ENCODE results near the gene EIF4E3. TPM values are rescaled to one million over a fixed set of nuclear protein-coding genes. Genes with fewer than 3 reads are reported as not detected.
A peak's percentile ranks its signal among the peaks of the same experiment; 100 is the strongest.

Gene EIF4E3
- total RNA-seq, 1 experiment from 2014 or later: not detected

GRCh38 chr3:71657831-71658530 is 67.2 kb downstream of the EIF4E3 start:
- Histone ChIP-seq H3K36me3 (ENCODE audit: insufficient read depth, low read length) (no peaks in the 10 kb centered on the region), H2AFZ (ENCODE audit: low read length) (no peak overlapping the region), H3K27ac (ENCODE audit: low read length) (no peak overlapping the region), H3K27me3 (ENCODE audit: low read length) (no peaks in the 10 kb centered on the region), H3K9me2 (replicated peaks; ENCODE audit: insufficient read depth, low read length) (no peaks in the 10 kb centered on the region), H3K79me2 (ENCODE audit: low read length) (no peaks in the 10 kb centered on the region), H3K4me2 (ENCODE audit: low read depth, low read length, poor library complexity, severe bottlenecking) (no peak overlapping the region), H4K20me1 (ENCODE audit: insufficient read depth, low read depth, low read length) (no peaks in the 10 kb centered on the region), H3K9me3 (ENCODE audit: low read length) (no peaks in the 10 kb centered on the region), H3K4me1 (ENCODE audit: low read length) (peaks cover 15% of the 10 kb centered on the region), H3K9ac (ENCODE audit: low read length) (no peak overlapping the region), H3K4me3 (ENCODE audit: low read length) (no peak overlapping the region)
- DNase-seq: peak; percentile 40

GRCh38 chr3:71655061-71655460 is 70.1 kb downstream of the EIF4E3 start:
- Histone ChIP-seq H3K27me3 (ENCODE audit: low read length) (no peaks in the 10 kb centered on the region), H3K27ac (ENCODE audit: low read length) (no peak overlapping the region), H3K4me1 (ENCODE audit: low read length) (peaks cover 23% of the 10 kb centered on the region), H3K4me3 (ENCODE audit: low read length) (no peak overlapping the region), H3K9me3 (ENCODE audit: low read length) (no peaks in the 10 kb centered on the region), H3K9ac (ENCODE audit: low read length) (no peak overlapping the region), H3K9me2 (replicated peaks; ENCODE audit: insufficient read depth, low read length) (no peaks in the 10 kb centered on the region), H3K79me2 (ENCODE audit: low read length) (no peaks in the 10 kb centered on the region), H3K4me2 (ENCODE audit: low read depth, low read length, poor library complexity, severe bottlenecking) (no peak overlapping the region), H3K36me3 (ENCODE audit: insufficient read depth, low read length) (no peaks in the 10 kb centered on the region), H2AFZ (ENCODE audit: low read length) (no peak overlapping the region), H4K20me1 (ENCODE audit: insufficient read depth, low read depth, low read length) (no peaks in the 10 kb centered on the region)
- DNase-seq: no peak

- H3K4me1 ChIP-seq (ENCODE audit: low read length): peaks cover 23% of the 10 kb centered on the region
- no peaks in the 10 kb centered on the region for H3K9me2 ChIP-seq (replicated peaks; ENCODE audit: insufficient read depth, low read length)
- no peaks in the 10 kb centered on the region for H3K27me3 ChIP-seq (ENCODE audit: low read length)
- no peaks in the 10 kb centered on the region for H3K9me3 ChIP-seq (ENCODE audit: low read length)
- no peak overlapping the region for H3K27ac ChIP-seq (ENCODE audit: low read length)
- no peak overlapping the region for H2AFZ ChIP-seq (ENCODE audit: low read length)
- H3K79me2 ChIP-seq (ENCODE audit: low read length): no peaks in the 10 kb centered on the region
- H3K4me3 ChIP-seq (ENCODE audit: low read length): no peak overlapping the region
- H4K20me1 ChIP-seq (ENCODE audit: insufficient read depth, low read depth, low read length): no peaks in the 10 kb centered on the region
- no peak for DNase-seq
- no peaks in the 10 kb centered on the region for H3K36me3 ChIP-seq (ENCODE audit: insufficient read depth, low read length)
- no peak overlapping the region for H3K9ac ChIP-seq (ENCODE audit: low read length)
- no peak overlapping the region for H3K4me2 ChIP-seq (ENCODE audit: low read depth, low read length, poor library complexity, severe bottlenecking)
Measured at GRCh38 chr3:71653414-71653807, 71.8 kb downstream of the EIF4E3 start.

- no peak overlapping the region for H3K27ac ChIP-seq (ENCODE audit: low read length)
- no peaks in the 10 kb centered on the region for H3K27me3 ChIP-seq (ENCODE audit: low read length)
- no peaks in the 10 kb centered on the region for H4K20me1 ChIP-seq (ENCODE audit: insufficient read depth, low read depth, low read length)
- H3K4me2 ChIP-seq (ENCODE audit: low read depth, low read length, poor library complexity, severe bottlenecking): peak overlapping the region; percentile 22
- no peak overlapping the region for H3K9ac ChIP-seq (ENCODE audit: low read length)
- H3K9me3 ChIP-seq (ENCODE audit: low read length): no peaks in the 10 kb centered on the region
- H2AFZ ChIP-seq (ENCODE audit: low read length): no peak overlapping the region
- peaks cover 23% of the 10 kb centered on the region for H3K4me1 ChIP-seq (ENCODE audit: low read length)
- peak; percentile 90 for DNase-seq
- no peaks in the 10 kb centered on the region for H3K79me2 ChIP-seq (ENCODE audit: low read length)
- no peaks in the 10 kb centered on the region for H3K9me2 ChIP-seq (replicated peaks; ENCODE audit: insufficient read depth, low read length)
- no peaks in the 10 kb centered on the region for H3K36me3 ChIP-seq (ENCODE audit: insufficient read depth, low read length)
- no peak overlapping the region for H3K4me3 ChIP-seq (ENCODE audit: low read length)
Measured at GRCh38 chr3:71652781-71653413, 72.3 kb downstream of the EIF4E3 start.

GRCh38 chr3:71651625-71652024 is 73.6 kb downstream of the EIF4E3 start:
- no peak overlapping the region for H2AFZ ChIP-seq (ENCODE audit: low read length)
- no peaks in the 10 kb centered on the region for H3K27me3 ChIP-seq (ENCODE audit: low read length)
- peak; percentile 35 for DNase-seq
- no peak overlapping the region for H3K4me2 ChIP-seq (ENCODE audit: low read depth, low read length, poor library complexity, severe bottlenecking)
- H3K9me3 ChIP-seq (ENCODE audit: low read length): no peaks in the 10 kb centered on the region
- no peaks in the 10 kb centered on the region for H4K20me1 ChIP-seq (ENCODE audit: insufficient read depth, low read depth, low read length)
- no peaks in the 10 kb centered on the region for H3K9me2 ChIP-seq (replicated peaks; ENCODE audit: insufficient read depth, low read length)
- H3K4me1 ChIP-seq (ENCODE audit: low read length): peaks cover 33% of the 10 kb centered on the region
- no peak overlapping the region for H3K4me3 ChIP-seq (ENCODE audit: low read length)
- H3K79me2 ChIP-seq (ENCODE audit: low read length): no peaks in the 10 kb centered on the region
- H3K9ac ChIP-seq (ENCODE audit: low read length): no peak overlapping the region
- H3K36me3 ChIP-seq (ENCODE audit: insufficient read depth, low read length): no peaks in the 10 kb centered on the region
- H3K27ac ChIP-seq (ENCODE audit: low read length): no peak overlapping the region

GRCh38 chr3:71650372-71650771 is 74.8 kb downstream of the EIF4E3 start:
- Histone ChIP-seq H3K27me3 (ENCODE audit: low read length) (no peaks in the 10 kb centered on the region), H3K36me3 (ENCODE audit: insufficient read depth, low read length) (no peaks in the 10 kb centered on the region), H3K4me1 (ENCODE audit: low read length) (peaks cover 34% of the 10 kb centered on the region), H3K9ac (ENCODE audit: low read length) (no peak overlapping the region), H3K4me3 (ENCODE audit: low read length) (no peak overlapping the region), H3K9me2 (replicated peaks; ENCODE audit: insufficient read depth, low read length) (no peaks in the 10 kb centered on the region), H3K79me2 (ENCODE audit: low read length) (no peaks in the 10 kb centered on the region), H4K20me1 (ENCODE audit: insufficient read depth, low read depth, low read length) (no peaks in the 10 kb centered on the region), H3K9me3 (ENCODE audit: low read length) (no peaks in the 10 kb centered on the region), H3K27ac (ENCODE audit: low read length) (no peak overlapping the region), H3K4me2 (ENCODE audit: low read depth, low read length, poor library complexity, severe bottlenecking) (no peak overlapping the region), H2AFZ (ENCODE audit: low read length) (no peak overlapping the region)
- DNase-seq: no peak

- Histone ChIP-seq H3K4me3 (ENCODE audit: low read length) (no peak overlapping the region), H3K9me2 (replicated peaks; ENCODE audit: insufficient read depth, low read length) (no peaks in the 10 kb centered on the region), H3K36me3 (ENCODE audit: insufficient read depth, low read length) (no peaks in the 10 kb centered on the region), H3K9me3 (ENCODE audit: low read length) (no peaks in the 10 kb centered on the region), H3K27ac (ENCODE audit: low read length) (no peak overlapping the region), H4K20me1 (ENCODE audit: insufficient read depth, low read depth, low read length) (no peaks in the 10 kb centered on the region), H3K79me2 (ENCODE audit: low read length) (no peaks in the 10 kb centered on the region), H3K4me1 (ENCODE audit: low read length) (peaks cover 34% of the 10 kb centered on the region), H2AFZ (ENCODE audit: low read length) (no peak overlapping the region), H3K27me3 (ENCODE audit: low read length) (no peaks in the 10 kb centered on the region), H3K4me2 (ENCODE audit: low read depth, low read length, poor library complexity, severe bottlenecking) (no peak overlapping the region), H3K9ac (ENCODE audit: low read length) (no peak overlapping the region)
- DNase-seq: peak; percentile 34
Measured at GRCh38 chr3:71649757-71650156, 75.4 kb downstream of the EIF4E3 start.

- no peaks in the 10 kb centered on the region for H3K27me3 ChIP-seq (ENCODE audit: low read length)
- no peaks in the 10 kb centered on the region for H3K36me3 ChIP-seq (ENCODE audit: insufficient read depth, low read length)
- H3K9ac ChIP-seq (ENCODE audit: low read length): no peak overlapping the region
- no peaks in the 10 kb centered on the region for H3K79me2 ChIP-seq (ENCODE audit: low read length)
- H3K4me2 ChIP-seq (ENCODE audit: low read depth, low read length, poor library complexity, severe bottlenecking): no peak overlapping the region
- H3K9me3 ChIP-seq (ENCODE audit: low read length): no peaks in the 10 kb centered on the region
- no peak overlapping the region for H3K4me3 ChIP-seq (ENCODE audit: low read length)
- peaks cover 18% of the 10 kb centered on the region for H3K4me1 ChIP-seq (ENCODE audit: low read length)
- H3K27ac ChIP-seq (ENCODE audit: low read length): no peak overlapping the region
- H4K20me1 ChIP-seq (ENCODE audit: insufficient read depth, low read depth, low read length): no peaks in the 10 kb centered on the region
- H3K9me2 ChIP-seq (replicated peaks; ENCODE audit: insufficient read depth, low read length): no peaks in the 10 kb centered on the region
- H2AFZ ChIP-seq (ENCODE audit: low read length): no peak overlapping the region
- DNase-seq: no peak
Measured at GRCh38 chr3:71647751-71648150, 77.5 kb downstream of the EIF4E3 start.
